ENCODE measurements around the gene MBOAT2. TPM values are rescaled to one million over a fixed set of nuclear protein-coding genes. Genes with fewer than 3 reads are reported as not detected.

The MBOAT2 gene
- total RNA-seq, 1 experiment from 2014 or later: 65.1 TPM

GRCh38 chr2:9008951-9009664, 5.6 kb upstream of the MBOAT2 start:
- intact Hi-C loops (cut with micrococcal nuclease; ENCODE audit: unreplicated experiment): no loop called here
- POLR2A ChIA-PET (ENCODE audit: low non-redundant PET): interaction anchor here (0.6 kb wide), 1 partner anchor 1117 kb away, joined by 6 read pairs; no protein-coding TSS in a partner anchor
- H3K27ac ChIP-seq (ENCODE audit: low read depth, low read length, poor library complexity, severe bottlenecking): no peak overlapping the region

GRCh38 chr2:9006368-9006767, 2.9 kb upstream of the MBOAT2 start:
- BruUV-seq (replicated peaks): no TSS peak
- no peaks in the 10 kb centered on the region for H3K9me3 ChIP-seq (ENCODE audit: low read depth, low read length, poor library complexity, severe bottlenecking)
- no peak overlapping the region for H3K4me3 ChIP-seq (ENCODE audit: low read depth, low read length, poor library complexity, severe bottlenecking)
- no peaks in the 10 kb centered on the region for H3K36me3 ChIP-seq (ENCODE audit: insufficient read depth, low read length, poor library complexity, severe bottlenecking)
- ChIA-PET CTCF (no interaction called here), POLR2A (ENCODE audit: low non-redundant PET) (no interaction called here)
- TF ChIP-seq CTCF (conservative IDR thresholded peaks at IDR 0.05; ENCODE audit: low read depth, low read length) (no peak), EZH2 (IDR thresholded peaks at IDR 0.05; ENCODE audit: borderline replicate concordance, low read depth, low read length, poor library complexity, severe bottlenecking) (no peak)
- intact Hi-C loops (cut with micrococcal nuclease; ENCODE audit: unreplicated experiment): no loop called here
- H3K27me3 ChIP-seq (replicated peaks; ENCODE audit: insufficient read depth, low read depth, low read length, poor library complexity): no peaks in the 10 kb centered on the region
- DNase-seq (ENCODE audit: low spot score): no peak
- H3K4me1 ChIP-seq (ENCODE audit: insufficient read depth, low read length, poor library complexity, severe bottlenecking): peaks cover 34% of the 10 kb centered on the region
- H3K27ac ChIP-seq (ENCODE audit: low read depth, low read length, poor library complexity, severe bottlenecking): no peak overlapping the region

More at GRCh38 chr2:9008951-9009664, 5.6 kb upstream of the MBOAT2 start:
- Histone ChIP-seq H3K4me3 (ENCODE audit: low read depth, low read length, poor library complexity, severe bottlenecking) (no peak overlapping the region), H3K9me3 (ENCODE audit: low read depth, low read length, poor library complexity, severe bottlenecking) (no peaks in the 10 kb centered on the region), H3K4me1 (ENCODE audit: insufficient read depth, low read length, poor library complexity, severe bottlenecking) (peaks cover 26% of the 10 kb centered on the region), H3K36me3 (ENCODE audit: insufficient read depth, low read length, poor library complexity, severe bottlenecking) (no peaks in the 10 kb centered on the region), H3K27me3 (replicated peaks; ENCODE audit: insufficient read depth, low read depth, low read length, poor library complexity) (no peaks in the 10 kb centered on the region)
- TF ChIP-seq EZH2 (IDR thresholded peaks at IDR 0.05; ENCODE audit: borderline replicate concordance, low read depth, low read length, poor library complexity, severe bottlenecking) (no peak), CTCF (conservative IDR thresholded peaks at IDR 0.05; ENCODE audit: low read depth, low read length) (no peak)
- no peak for DNase-seq (ENCODE audit: low spot score)
- BruUV-seq (replicated peaks): no TSS peak
- CTCF ChIA-PET: no interaction called here

- peaks cover 23% of the 10 kb centered on the region for H3K4me1 ChIP-seq (ENCODE audit: insufficient read depth, low read length, poor library complexity, severe bottlenecking)
- intact Hi-C loops (cut with micrococcal nuclease; ENCODE audit: unreplicated experiment): no loop called here
- BruUV-seq (replicated peaks): TSS peak; percentile 75
- no peaks in the 10 kb centered on the region for H3K27me3 ChIP-seq (replicated peaks; ENCODE audit: insufficient read depth, low read depth, low read length, poor library complexity)
- no peak for DNase-seq (ENCODE audit: low spot score)
- CTCF ChIA-PET: interaction anchor here (0.6 kb wide), 2 partner anchors 102 to 1082 kb away, joined by 3 to 4 read pairs; no protein-coding TSS in a partner anchor
- TF ChIP-seq EZH2 (IDR thresholded peaks at IDR 0.05; ENCODE audit: borderline replicate concordance, low read depth, low read length, poor library complexity, severe bottlenecking): no peak
- TF ChIP-seq CTCF (conservative IDR thresholded peaks at IDR 0.05; ENCODE audit: low read depth, low read length): no peak
- no peaks in the 10 kb centered on the region for H3K36me3 ChIP-seq (ENCODE audit: insufficient read depth, low read length, poor library complexity, severe bottlenecking)
- peak overlapping the region; percentile 93 for H3K27ac ChIP-seq (ENCODE audit: low read depth, low read length, poor library complexity, severe bottlenecking)
- no peaks in the 10 kb centered on the region for H3K9me3 ChIP-seq (ENCODE audit: low read depth, low read length, poor library complexity, severe bottlenecking)
- H3K4me3 ChIP-seq (ENCODE audit: low read depth, low read length, poor library complexity, severe bottlenecking): peak overlapping the region; percentile 72
- POLR2A ChIA-PET (ENCODE audit: low non-redundant PET): interaction anchor here (0.7 kb wide), 1 partner anchor 1482 kb away, joined by 4 read pairs; no protein-coding TSS in a partner anchor
Observed at GRCh38 chr2:9004338-9005204, 1.1 kb upstream of the MBOAT2 start.
